ENCODE measurements around the gene PFN3.

Gene PFN3

DNA sequence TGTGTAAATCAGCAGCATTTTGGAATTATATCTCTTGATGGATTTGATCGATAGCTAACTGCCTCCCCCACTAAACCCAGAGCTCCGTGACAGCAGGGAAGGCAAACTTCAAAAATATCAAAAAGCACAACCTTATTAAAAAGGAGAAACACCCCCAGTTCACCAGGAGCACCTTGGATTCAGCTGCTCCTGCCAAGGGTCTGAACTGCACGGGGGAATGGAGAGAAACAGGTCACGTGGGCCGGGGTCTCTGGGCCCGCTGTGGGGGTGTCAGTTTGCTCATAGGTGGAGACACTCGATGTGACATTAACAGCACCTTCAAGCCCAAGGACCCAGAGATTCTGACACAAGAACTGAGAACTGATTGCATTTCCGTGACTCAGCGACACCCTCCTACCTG lies 17.3 kb downstream of the PFN3 start:
- TF ChIP-seq, protein P1, sequence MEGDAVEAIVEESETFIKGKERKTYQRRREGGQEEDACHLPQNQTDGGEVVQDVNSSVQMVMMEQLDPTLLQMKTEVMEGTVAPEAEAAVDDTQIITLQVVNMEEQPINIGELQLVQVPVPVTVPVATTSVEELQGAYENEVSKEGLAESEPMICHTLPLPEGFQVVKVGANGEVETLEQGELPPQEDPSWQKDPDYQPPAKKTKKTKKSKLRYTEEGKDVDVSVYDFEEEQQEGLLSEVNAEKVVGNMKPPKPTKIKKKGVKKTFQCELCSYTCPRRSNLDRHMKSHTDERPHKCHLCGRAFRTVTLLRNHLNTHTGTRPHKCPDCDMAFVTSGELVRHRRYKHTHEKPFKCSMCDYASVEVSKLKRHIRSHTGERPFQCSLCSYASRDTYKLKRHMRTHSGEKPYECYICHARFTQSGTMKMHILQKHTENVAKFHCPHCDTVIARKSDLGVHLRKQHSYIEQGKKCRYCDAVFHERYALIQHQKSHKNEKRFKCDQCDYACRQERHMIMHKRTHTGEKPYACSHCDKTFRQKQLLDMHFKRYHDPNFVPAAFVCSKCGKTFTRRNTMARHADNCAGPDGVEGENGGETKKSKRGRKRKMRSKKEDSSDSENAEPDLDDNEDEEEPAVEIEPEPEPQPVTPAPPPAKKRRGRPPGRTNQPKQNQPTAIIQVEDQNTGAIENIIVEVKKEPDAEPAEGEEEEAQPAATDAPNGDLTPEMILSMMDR (IDR thresholded peaks at IDR 0.05), result no peak

DNA sequence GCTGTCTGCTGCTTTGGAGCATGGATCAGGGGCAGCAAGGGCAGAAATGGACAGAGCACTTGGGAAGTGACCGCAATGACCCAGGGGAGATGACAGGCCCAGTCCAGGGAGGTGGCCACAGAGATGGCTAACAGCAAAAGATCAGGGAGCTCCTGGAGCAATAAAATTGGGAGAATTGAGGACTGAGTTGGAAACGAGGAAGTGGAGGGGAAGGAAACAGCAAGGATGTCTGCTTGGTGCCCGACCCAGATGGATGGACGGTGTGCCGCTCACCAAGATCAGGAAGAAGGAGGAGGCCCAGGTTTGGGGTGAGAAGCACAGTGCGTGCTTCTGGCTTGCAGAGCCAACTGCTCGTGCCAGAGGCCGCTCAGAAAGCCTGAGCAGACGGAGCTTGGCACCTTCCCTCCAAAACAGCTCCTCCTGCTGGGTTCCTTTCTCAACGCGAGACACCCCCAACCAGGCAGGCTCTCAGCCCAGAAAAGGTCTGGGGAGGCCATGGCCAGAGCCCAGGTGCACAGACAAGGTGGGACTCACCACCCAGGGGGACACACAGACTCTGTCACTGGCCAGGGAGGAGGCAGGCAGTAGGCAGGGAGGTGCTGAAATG lies 17.9 kb downstream of the PFN3 start:
- TF ChIP-seq, protein P1 (IDR thresholded peaks at IDR 0.05), result peak; percentile 47

DNA sequence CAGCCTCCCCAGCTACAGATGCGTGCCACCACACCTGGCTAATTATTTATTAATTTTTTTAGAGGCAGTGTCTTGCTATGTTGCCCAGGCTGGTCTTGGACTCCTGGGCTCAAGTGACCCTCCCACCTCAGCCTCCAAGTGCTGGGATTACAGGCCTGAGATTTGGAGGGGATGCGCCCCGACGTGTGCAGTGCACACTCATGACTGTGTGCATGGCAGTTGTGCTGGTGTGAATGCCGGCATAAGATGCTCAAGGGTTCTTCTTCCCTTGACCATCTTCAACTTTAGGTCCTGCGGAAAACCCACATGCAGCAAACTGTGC lies 19.7 kb downstream of the PFN3 start:
- TF ChIP-seq, protein P1 (IDR thresholded peaks at IDR 0.05), result no peak

DNA sequence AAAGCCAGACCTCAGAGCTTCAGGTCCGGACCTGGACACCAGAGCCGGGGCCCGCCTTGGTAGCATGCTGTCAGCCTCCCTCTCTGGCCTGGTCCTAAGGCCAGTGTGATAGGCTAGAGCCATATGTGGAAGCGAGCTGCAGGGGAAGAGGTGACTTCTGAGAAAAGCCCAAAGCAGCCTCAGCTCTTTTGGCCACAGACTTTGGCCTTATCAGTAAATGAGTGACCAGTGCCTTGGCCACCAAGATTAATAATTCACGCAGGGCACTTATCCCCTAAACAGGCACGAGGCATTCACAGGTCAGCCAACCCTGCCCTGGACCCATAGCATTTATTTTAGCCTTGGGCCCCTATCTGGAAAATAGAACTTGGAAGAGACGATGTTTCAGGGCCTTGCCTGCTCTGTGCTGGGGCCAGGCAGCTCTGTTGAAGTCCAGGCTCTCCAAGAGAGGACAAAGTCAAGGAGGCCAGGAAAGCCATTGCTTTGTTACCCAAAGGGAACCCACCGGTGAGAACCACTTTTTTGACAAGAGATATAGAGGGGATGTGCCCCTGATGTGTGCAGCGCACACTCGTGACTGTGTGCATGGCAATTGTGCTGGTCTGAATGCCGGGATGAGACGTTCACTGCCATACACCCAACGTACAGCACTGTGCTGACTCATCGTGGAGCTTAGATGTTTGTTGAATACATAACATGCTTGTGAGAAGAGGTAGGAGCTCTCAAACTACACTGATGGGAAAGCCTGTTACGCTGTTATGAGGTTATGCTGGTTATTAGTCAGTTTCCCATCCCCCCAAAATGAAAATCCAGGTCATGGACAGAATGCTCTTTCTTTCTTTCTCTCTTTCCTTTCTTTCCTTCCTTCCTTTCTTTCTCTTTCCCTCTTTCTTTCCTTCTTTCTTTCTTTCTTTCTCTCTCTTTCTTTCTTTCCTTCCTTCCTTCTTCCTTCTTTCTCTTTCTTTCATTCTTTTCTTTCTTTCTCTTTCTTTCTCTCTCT lies 21.3 kb downstream of the PFN3 start:
- TF ChIP-seq, protein P1 (IDR thresholded peaks at IDR 0.05), result no peak

DNA sequence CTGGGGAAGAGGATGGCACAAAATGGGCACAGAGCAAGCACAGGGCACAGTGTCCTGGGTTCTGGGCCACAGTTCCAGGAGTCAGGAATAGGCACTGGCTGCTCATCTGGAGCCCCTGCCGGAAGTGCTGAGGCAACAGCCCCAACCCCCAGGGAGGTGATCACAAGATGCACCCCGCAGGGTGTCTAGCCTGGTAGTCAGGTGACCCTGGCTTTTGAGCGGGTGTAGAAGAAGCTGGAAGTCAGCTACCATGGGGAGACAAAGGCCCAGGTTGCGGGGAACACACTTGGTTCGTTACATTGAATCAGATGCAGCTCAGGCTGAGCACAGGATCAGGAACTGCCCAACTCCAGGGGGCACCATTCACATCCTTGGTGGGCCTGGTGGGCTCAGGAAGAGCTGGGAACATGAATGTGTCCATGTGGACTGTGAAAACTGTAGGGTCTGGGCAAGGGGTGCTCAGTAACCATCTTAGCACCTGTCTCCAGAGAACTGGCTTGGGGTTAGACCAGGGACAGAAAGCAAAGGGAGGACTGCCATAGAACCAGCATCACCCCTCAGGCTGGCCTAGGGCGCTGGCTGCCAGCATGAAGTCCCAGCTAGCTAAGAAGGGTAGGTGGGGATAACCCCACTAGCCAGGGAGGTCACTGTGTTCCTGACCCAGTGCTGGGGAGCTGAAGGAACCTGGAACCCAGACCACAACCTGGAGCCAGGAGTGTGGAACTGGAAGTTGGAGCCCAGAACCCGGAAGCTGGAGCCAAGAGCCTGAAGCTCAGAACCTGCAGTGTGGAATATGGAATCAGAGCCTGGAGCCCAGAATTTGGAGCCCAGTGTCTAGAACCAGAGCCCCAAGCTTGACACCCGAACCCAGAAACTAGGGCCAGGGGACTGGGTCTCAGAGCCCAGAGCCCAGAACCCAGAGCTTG lies 22.3 kb downstream of the PFN3 start:
- TF ChIP-seq, protein P1 (IDR thresholded peaks at IDR 0.05), result no peak

DNA sequence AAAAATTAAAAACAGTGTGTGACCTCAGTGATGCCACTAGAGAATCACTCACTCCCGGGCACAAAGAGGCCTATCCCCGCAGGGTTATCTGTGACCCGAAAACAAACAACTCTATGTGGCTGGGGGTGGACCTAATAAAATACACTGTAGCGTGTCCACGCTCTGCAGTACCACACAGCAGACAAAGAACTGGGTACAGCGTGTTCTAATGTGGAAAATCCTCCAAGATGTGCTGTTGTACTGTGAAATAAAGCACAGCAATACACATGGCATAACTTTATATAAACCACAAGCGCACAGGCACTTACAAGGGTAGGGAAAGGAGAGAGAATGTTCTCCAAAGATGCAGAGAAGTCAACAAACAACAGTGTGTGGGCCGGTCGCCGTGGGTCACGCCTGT lies 24.4 kb downstream of the PFN3 start:
- TF ChIP-seq, protein P1 (IDR thresholded peaks at IDR 0.05), result no peak

DNA sequence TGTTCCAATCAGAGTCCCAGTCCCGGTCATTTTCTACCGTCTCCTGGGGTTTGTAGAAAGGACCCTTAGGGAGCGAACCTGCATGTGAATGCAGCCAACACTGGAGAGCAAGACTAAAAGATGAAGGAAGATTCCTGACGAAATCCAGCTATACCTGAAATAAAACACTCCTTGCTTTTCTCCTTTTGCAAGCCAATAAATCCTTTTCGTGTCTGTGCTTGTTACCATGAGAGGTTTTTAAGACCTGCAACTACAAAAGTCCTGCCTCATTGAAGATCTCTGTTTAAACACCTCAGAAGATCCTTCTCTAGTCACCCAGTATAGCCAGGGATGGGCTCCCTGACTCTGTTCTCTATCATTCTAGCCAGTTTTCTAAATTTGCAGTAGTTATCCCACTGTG lies 26.2 kb downstream of the PFN3 start:
- TF ChIP-seq, protein P1 (IDR thresholded peaks at IDR 0.05), result no peak
